Ishikawa (cell line): ENCODE results near the gene OBSCN.

Source experiments
- CEBPB ChIP-seq: IDR thresholded peaks from 2 replicates; pipeline ENCODE4 v1.6.1; 2012
- CREB1 ChIP-seq: IDR thresholded peaks from 2 replicates; pipeline ENCODE4 v1.6.1; 2012; ENCODE audit warnings: low read depth
- EGR1 ChIP-seq: IDR thresholded peaks from 2 replicates; pipeline ENCODE4 v1.6.1; 2012
- EP300 ChIP-seq: IDR thresholded peaks from 2 replicates; pipeline ENCODE4 v1.6.1; 2012; ENCODE audit warnings: borderline replicate concordance
- FOXM1 ChIP-seq: IDR thresholded peaks from 2 replicates; pipeline ENCODE4 v1.6.1; 2012; ENCODE audit warnings: low read depth, borderline replicate concordance
- MAX ChIP-seq: IDR thresholded peaks from 2 replicates; pipeline ENCODE4 v1.6.1; 2012
- NFIC ChIP-seq: IDR thresholded peaks from 2 replicates; pipeline ENCODE4 v1.6.1; 2012
- RAD21 ChIP-seq: IDR thresholded peaks from 2 replicates; pipeline ENCODE4 v1.6.1; 2012; ENCODE audit warnings: low read depth
- REST ChIP-seq: IDR thresholded peaks from 2 replicates; pipeline ENCODE4 v1.6.1; 2012; ENCODE audit warnings: low read depth, mild to moderate bottlenecking
- TAF1 ChIP-seq: IDR thresholded peaks from 2 replicates; pipeline ENCODE4 v1.6.1; 2012; ENCODE audit warnings: low read depth, mild to moderate bottlenecking
- TCF12 ChIP-seq: IDR thresholded peaks from 2 replicates; pipeline ENCODE4 v1.6.1; 2012; ENCODE audit warnings: low read depth
- TEAD4 ChIP-seq: IDR thresholded peaks from 2 replicates; pipeline ENCODE4 v1.6.1; 2012
- USF1 ChIP-seq: IDR thresholded peaks from 2 replicates; pipeline ENCODE4 v1.6.1; 2012
- YY1 ChIP-seq: IDR thresholded peaks from 2 replicates; pipeline ENCODE4 v1.6.1; 2012; ENCODE audit warnings: low read depth
- ZBTB7A ChIP-seq: IDR thresholded peaks from 2 replicates; pipeline ENCODE4 v1.6.1; 2012; ENCODE audit warnings: low read depth

Gene OBSCN

GRCh38 chr1:228354390-228355320, 146.8 kb downstream of the OBSCN start:
- TF ChIP-seq CEBPB, result no peak
- no peak for TF ChIP-seq REST

GRCh38 chr1:228356897-228357680, 149.2 kb downstream of the OBSCN start:
- TF ChIP-seq NFIC, result no peak
- TF ChIP-seq REST, result no peak
- TF ChIP-seq TCF12, result no peak
- TF ChIP-seq EP300, result no peak
- no peak for TF ChIP-seq YY1
- no peak for TF ChIP-seq TEAD4
- no peak for TF ChIP-seq CEBPB
- TF ChIP-seq ZBTB7A, result no peak
- no peak for TF ChIP-seq TAF1
- no peak for TF ChIP-seq CREB1
- no peak for TF ChIP-seq FOXM1
- no peak for TF ChIP-seq USF1
- no peak for TF ChIP-seq EGR1
- TF ChIP-seq MAX, result no peak
- TF ChIP-seq RAD21, result no peak

GRCh38 chr1:228358039-228358763, 150.4 kb downstream of the OBSCN start:
- TF ChIP-seq TAF1 (no peak), CEBPB (no peak), YY1 (no peak), FOXM1 (no peak), ZBTB7A (no peak), USF1 (no peak), NFIC (no peak), RAD21 (no peak), TCF12 (no peak), TEAD4 (no peak), CREB1 (no peak), EP300 (no peak), MAX (no peak), REST (no peak), EGR1 (no peak)
